Measurements from ENCODE around the gene PARVB. TPM values are rescaled to one million over a fixed set of nuclear protein-coding genes. Genes with fewer than 3 reads are reported as not detected.

Gene PARVB
- total and polyA plus RNA-seq, 2 donors (not counting 1 experiment from before 2014, with no cell fraction given): 12.1 to 47.3 TPM

GRCh38 chr22:44100411-44100810 is 76.3 kb downstream of the PARVB start:
- Histone ChIP-seq H3K9ac (ENCODE audit: insufficient read depth, low read length) (no peak overlapping the region), H3K4me1 (ENCODE audit: control insufficient read depth, extremely low read depth, insufficient read depth, low read length) (no peaks in the 10 kb centered on the region), H3K36me3 (ENCODE audit: control insufficient read depth, insufficient read depth, low read length) (peaks cover 2% of the 10 kb centered on the region), H4K20me1 (ENCODE audit: control insufficient read depth, extremely low read depth, insufficient read depth, low read length) (no peaks in the 10 kb centered on the region), H3K4me3 (replicated peaks in 1 of 4; ENCODE audit: control extremely low read depth in 1 of 4, insufficient read depth in 1 of 4, low read depth in 3 of 4, low read length in 4 of 4) (no peak overlapping the region), H3K27ac (ENCODE audit: insufficient read depth, low read length) (no peak overlapping the region), H3K9me3 (ENCODE audit: control insufficient read depth, insufficient read depth, low read depth, low read length) (no peaks in the 10 kb centered on the region), H3K79me2 (ENCODE audit: control insufficient read depth, insufficient read depth, low read length) (no peaks in the 10 kb centered on the region), H2AFZ (ENCODE audit: low read length) (no peak overlapping the region), H3K27me3 (ENCODE audit: control insufficient read depth, insufficient read depth, low read length) (no peaks in the 10 kb centered on the region), H3K4me2 (ENCODE audit: extremely low read depth, insufficient read depth, low read length) (no peak overlapping the region)
- DNase-seq (ENCODE audit: low read depth in 2 of 2): no peak
- TF ChIP-seq CTCF (conservative IDR thresholded peaks at IDR 0.05 in 1 of 2, IDR thresholded peaks at IDR 0.05 in 1 of 2; ENCODE audit: low read depth in 1 of 2, low read length in 2 of 2) (no peak), EZH2 (IDR thresholded peaks at IDR 0.05; ENCODE audit: low read length, missing control alignments) (no peak)

GRCh38 chr22:44102121-44102520 is 78.0 kb downstream of the PARVB start:
- no peak overlapping the region for H3K4me2 ChIP-seq (ENCODE audit: extremely low read depth, insufficient read depth, low read length)
- no peaks in the 10 kb centered on the region for H4K20me1 ChIP-seq (ENCODE audit: control insufficient read depth, extremely low read depth, insufficient read depth, low read length)
- TF ChIP-seq CTCF (conservative IDR thresholded peaks at IDR 0.05 in 1 of 2, IDR thresholded peaks at IDR 0.05 in 1 of 2; ENCODE audit: low read depth in 1 of 2, low read length in 2 of 2): no peak
- no peak for TF ChIP-seq EZH2 (IDR thresholded peaks at IDR 0.05; ENCODE audit: low read length, missing control alignments)
- no peaks in the 10 kb centered on the region for H3K27me3 ChIP-seq (ENCODE audit: control insufficient read depth, insufficient read depth, low read length)
- no peak overlapping the region for H2AFZ ChIP-seq (ENCODE audit: low read length)
- no peaks in the 10 kb centered on the region for H3K4me1 ChIP-seq (ENCODE audit: control insufficient read depth, extremely low read depth, insufficient read depth, low read length)
- H3K79me2 ChIP-seq (ENCODE audit: control insufficient read depth, insufficient read depth, low read length): no peaks in the 10 kb centered on the region
- H3K4me3 ChIP-seq (replicated peaks in 1 of 4; ENCODE audit: control extremely low read depth in 1 of 4, insufficient read depth in 1 of 4, low read depth in 3 of 4, low read length in 4 of 4): no peak overlapping the region
- no peak overlapping the region for H3K9ac ChIP-seq (ENCODE audit: insufficient read depth, low read length)
- no peaks in the 10 kb centered on the region for H3K36me3 ChIP-seq (ENCODE audit: control insufficient read depth, insufficient read depth, low read length)
- DNase-seq (ENCODE audit: low read depth in 2 of 2): no peak
- H3K9me3 ChIP-seq (ENCODE audit: control insufficient read depth, insufficient read depth, low read depth, low read length): no peaks in the 10 kb centered on the region
- H3K27ac ChIP-seq (ENCODE audit: insufficient read depth, low read length): no peak overlapping the region

- H3K4me1 ChIP-seq (ENCODE audit: control insufficient read depth, extremely low read depth, insufficient read depth, low read length): no peaks in the 10 kb centered on the region
- DNase-seq (ENCODE audit: low read depth in 2 of 2): no peak
- no peak overlapping the region for H2AFZ ChIP-seq (ENCODE audit: low read length)
- no peaks in the 10 kb centered on the region for H3K9me3 ChIP-seq (ENCODE audit: control insufficient read depth, insufficient read depth, low read depth, low read length)
- H4K20me1 ChIP-seq (ENCODE audit: control insufficient read depth, extremely low read depth, insufficient read depth, low read length): no peaks in the 10 kb centered on the region
- H3K9ac ChIP-seq (ENCODE audit: insufficient read depth, low read length): no peak overlapping the region
- no peaks in the 10 kb centered on the region for H3K79me2 ChIP-seq (ENCODE audit: control insufficient read depth, insufficient read depth, low read length)
- H3K27me3 ChIP-seq (ENCODE audit: control insufficient read depth, insufficient read depth, low read length): no peaks in the 10 kb centered on the region
- no peak overlapping the region for H3K4me3 ChIP-seq (replicated peaks in 1 of 4; ENCODE audit: control extremely low read depth in 1 of 4, insufficient read depth in 1 of 4, low read depth in 3 of 4, low read length in 4 of 4)
- TF ChIP-seq CTCF (conservative IDR thresholded peaks at IDR 0.05 in 1 of 2, IDR thresholded peaks at IDR 0.05 in 1 of 2; ENCODE audit: low read depth in 1 of 2, low read length in 2 of 2): no peak
- no peak for TF ChIP-seq EZH2 (IDR thresholded peaks at IDR 0.05; ENCODE audit: low read length, missing control alignments)
- H3K4me2 ChIP-seq (ENCODE audit: extremely low read depth, insufficient read depth, low read length): no peak overlapping the region
- no peak overlapping the region for H3K27ac ChIP-seq (ENCODE audit: insufficient read depth, low read length)
- H3K36me3 ChIP-seq (ENCODE audit: control insufficient read depth, insufficient read depth, low read length): no peaks in the 10 kb centered on the region
Observed at GRCh38 chr22:44102856-44103255, 78.8 kb downstream of the PARVB start.
